ENCODE measurements around the gene DOCK1. TPM values are rescaled to one million over a fixed set of nuclear protein-coding genes. Genes with fewer than 3 reads are reported as not detected.

The DOCK1 gene
- total RNA-seq, 2 donors from 2014 or later, result 46.7 to 50.8 TPM

GRCh38 chr10:127374901-127375300 is 469.7 kb downstream of the DOCK1 start:
- intact Hi-C loops (cut with DNase I), result no loop called here
- no peak for DNase-seq (ENCODE audit: low spot score)

GRCh38 chr10:127375461-127375860 is 470.2 kb downstream of the DOCK1 start:
- intact Hi-C loops (cut with DNase I), result no loop called here
- DNase-seq (ENCODE audit: low spot score), result no peak

GRCh38 chr10:127376071-127376470 is 470.8 kb downstream of the DOCK1 start:
- intact Hi-C loops (cut with DNase I), result no loop called here
- no peak for DNase-seq (ENCODE audit: low spot score)

- intact Hi-C loops (cut with DNase I), result no loop called here
- no peak for DNase-seq (ENCODE audit: low spot score)
Measured at GRCh38 chr10:127378628-127379027, 473.4 kb downstream of the DOCK1 start.

- DNase-seq (ENCODE audit: low spot score), result no peak
- intact Hi-C loops (cut with DNase I), result no loop called here
Measured at GRCh38 chr10:127384532-127384931, 479.3 kb downstream of the DOCK1 start.

- intact Hi-C loops (cut with DNase I), result no loop called here
- DNase-seq (ENCODE audit: low spot score), result no peak
Measured at GRCh38 chr10:127385066-127385465, 479.8 kb downstream of the DOCK1 start.

- intact Hi-C loops (cut with DNase I), result no loop called here
- no peak for DNase-seq (ENCODE audit: low spot score)
Measured at GRCh38 chr10:127386606-127387327, 481.5 kb downstream of the DOCK1 start.

GRCh38 chr10:127391875-127392274 is 486.6 kb downstream of the DOCK1 start:
- no peak for DNase-seq (ENCODE audit: low spot score)
- intact Hi-C loops (cut with DNase I), result no loop called here

- DNase-seq (ENCODE audit: low spot score), result no peak
- intact Hi-C loops (cut with DNase I), result no loop called here
Measured at GRCh38 chr10:127392351-127393235, 487.4 kb downstream of the DOCK1 start.

- intact Hi-C loops (cut with DNase I), result no loop called here
- no peak for DNase-seq (ENCODE audit: low spot score)
Measured at GRCh38 chr10:127398140-127398970, 493.1 kb downstream of the DOCK1 start.

- intact Hi-C loops (cut with DNase I), result no loop called here
- no peak for DNase-seq (ENCODE audit: low spot score)
Measured at GRCh38 chr10:127398971-127399365, 493.7 kb downstream of the DOCK1 start.

- intact Hi-C loops (cut with DNase I), result no loop called here
Measured at GRCh38 chr10:127399668-127400067, 494.4 kb downstream of the DOCK1 start.

GRCh38 chr10:127400216-127400615 is 495.0 kb downstream of the DOCK1 start:
- intact Hi-C loops (cut with DNase I), result no loop called here
- DNase-seq (ENCODE audit: low spot score), result no peak

More at GRCh38 chr10:127399668-127400067, 494.4 kb downstream of the DOCK1 start:
- DNase-seq (ENCODE audit: low spot score), result no peak

- DNase-seq (ENCODE audit: low spot score), result no peak
- intact Hi-C loops (cut with DNase I), result no loop called here
Measured at GRCh38 chr10:127402596-127403409, 497.6 kb downstream of the DOCK1 start.

GRCh38 chr10:127405221-127405620 is 500.0 kb downstream of the DOCK1 start:
- intact Hi-C loops (cut with DNase I), result no loop called here
- DNase-seq (ENCODE audit: low spot score), result no peak

- peak; percentile 58 for DNase-seq (ENCODE audit: low spot score)
Measured at GRCh38 chr10:127406018-127406550, 500.9 kb downstream of the DOCK1 start.

GRCh38 chr10:127407551-127407950 is 502.3 kb downstream of the DOCK1 start:
- DNase-seq (ENCODE audit: low spot score), result peak; percentile 30
- intact Hi-C loops (cut with DNase I), result no loop called here

More at GRCh38 chr10:127406018-127406550, 500.9 kb downstream of the DOCK1 start:
- intact Hi-C loops (cut with DNase I), result no loop called here

- intact Hi-C loops (cut with DNase I), result no loop called here
- peak; percentile 14 for DNase-seq (ENCODE audit: low spot score)
Measured at GRCh38 chr10:127408112-127408710, 503.0 kb downstream of the DOCK1 start.
